PC-3 (cell line): ENCODE measurements around the gene MEG3.

ENCODE experiments used
- EZH2 ChIP-seq: fragments of 300-600 bp; sonication (generic); IDR thresholded peaks from one replicate; pipeline ENCODE4 v1.6.1; 2017; ENCODE audit warnings: antibody characterized with exemption, mild to moderate bottlenecking, low read length; ENCODE audit not compliant: unreplicated experiment
- TF ChIP-seq, protein P1 (sequence below): fragments of 300-600 bp; sonication (generic); conservative IDR thresholded peaks from 2 replicates; pipeline ENCODE4 v1.5.1; 2017; ENCODE audit warnings: antibody characterized with exemption, low read depth, mild to moderate bottlenecking, low read length

DNA sequence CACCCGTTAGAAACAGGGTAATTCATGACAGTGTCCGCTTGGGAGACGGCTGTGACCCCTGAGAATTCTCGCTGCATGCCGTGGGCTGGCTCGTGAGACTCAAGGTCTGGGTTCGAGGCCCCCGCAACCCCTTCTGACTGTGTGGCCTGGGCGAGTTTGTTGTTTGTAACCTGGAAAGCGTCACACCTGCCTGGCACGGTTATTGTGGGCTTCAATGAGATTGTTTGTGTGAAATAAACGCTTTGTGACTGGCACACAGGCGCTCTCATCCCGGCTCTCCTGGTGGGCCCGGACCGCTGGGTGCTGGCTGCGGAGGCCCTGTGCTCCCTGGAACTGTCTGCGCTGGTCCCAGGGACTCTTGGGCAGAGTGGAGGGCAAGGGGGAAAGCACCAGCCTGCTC is 33.9 kb downstream of the MEG3 start:
- TF ChIP-seq, protein P1, sequence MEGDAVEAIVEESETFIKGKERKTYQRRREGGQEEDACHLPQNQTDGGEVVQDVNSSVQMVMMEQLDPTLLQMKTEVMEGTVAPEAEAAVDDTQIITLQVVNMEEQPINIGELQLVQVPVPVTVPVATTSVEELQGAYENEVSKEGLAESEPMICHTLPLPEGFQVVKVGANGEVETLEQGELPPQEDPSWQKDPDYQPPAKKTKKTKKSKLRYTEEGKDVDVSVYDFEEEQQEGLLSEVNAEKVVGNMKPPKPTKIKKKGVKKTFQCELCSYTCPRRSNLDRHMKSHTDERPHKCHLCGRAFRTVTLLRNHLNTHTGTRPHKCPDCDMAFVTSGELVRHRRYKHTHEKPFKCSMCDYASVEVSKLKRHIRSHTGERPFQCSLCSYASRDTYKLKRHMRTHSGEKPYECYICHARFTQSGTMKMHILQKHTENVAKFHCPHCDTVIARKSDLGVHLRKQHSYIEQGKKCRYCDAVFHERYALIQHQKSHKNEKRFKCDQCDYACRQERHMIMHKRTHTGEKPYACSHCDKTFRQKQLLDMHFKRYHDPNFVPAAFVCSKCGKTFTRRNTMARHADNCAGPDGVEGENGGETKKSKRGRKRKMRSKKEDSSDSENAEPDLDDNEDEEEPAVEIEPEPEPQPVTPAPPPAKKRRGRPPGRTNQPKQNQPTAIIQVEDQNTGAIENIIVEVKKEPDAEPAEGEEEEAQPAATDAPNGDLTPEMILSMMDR = no peak
- TF ChIP-seq EZH2 = no peak
